ENCODE data around the gene CDC34. TPM values are rescaled to one million over a fixed set of nuclear protein-coding genes. Genes with fewer than 3 reads are reported as not detected.

CDC34 gene
- total and polyA plus RNA-seq, 9 of the 15 experiments (the other 6 are each of a cell fraction or from before 2014, with no cell fraction given): 0.80 to 203 (median 65.5) TPM

GRCh38 chr19:572140-572742, 40.7 kb downstream of the CDC34 start, which contains the start of gene BSG (continued):
- TF ChIP-seq, protein P1, sequence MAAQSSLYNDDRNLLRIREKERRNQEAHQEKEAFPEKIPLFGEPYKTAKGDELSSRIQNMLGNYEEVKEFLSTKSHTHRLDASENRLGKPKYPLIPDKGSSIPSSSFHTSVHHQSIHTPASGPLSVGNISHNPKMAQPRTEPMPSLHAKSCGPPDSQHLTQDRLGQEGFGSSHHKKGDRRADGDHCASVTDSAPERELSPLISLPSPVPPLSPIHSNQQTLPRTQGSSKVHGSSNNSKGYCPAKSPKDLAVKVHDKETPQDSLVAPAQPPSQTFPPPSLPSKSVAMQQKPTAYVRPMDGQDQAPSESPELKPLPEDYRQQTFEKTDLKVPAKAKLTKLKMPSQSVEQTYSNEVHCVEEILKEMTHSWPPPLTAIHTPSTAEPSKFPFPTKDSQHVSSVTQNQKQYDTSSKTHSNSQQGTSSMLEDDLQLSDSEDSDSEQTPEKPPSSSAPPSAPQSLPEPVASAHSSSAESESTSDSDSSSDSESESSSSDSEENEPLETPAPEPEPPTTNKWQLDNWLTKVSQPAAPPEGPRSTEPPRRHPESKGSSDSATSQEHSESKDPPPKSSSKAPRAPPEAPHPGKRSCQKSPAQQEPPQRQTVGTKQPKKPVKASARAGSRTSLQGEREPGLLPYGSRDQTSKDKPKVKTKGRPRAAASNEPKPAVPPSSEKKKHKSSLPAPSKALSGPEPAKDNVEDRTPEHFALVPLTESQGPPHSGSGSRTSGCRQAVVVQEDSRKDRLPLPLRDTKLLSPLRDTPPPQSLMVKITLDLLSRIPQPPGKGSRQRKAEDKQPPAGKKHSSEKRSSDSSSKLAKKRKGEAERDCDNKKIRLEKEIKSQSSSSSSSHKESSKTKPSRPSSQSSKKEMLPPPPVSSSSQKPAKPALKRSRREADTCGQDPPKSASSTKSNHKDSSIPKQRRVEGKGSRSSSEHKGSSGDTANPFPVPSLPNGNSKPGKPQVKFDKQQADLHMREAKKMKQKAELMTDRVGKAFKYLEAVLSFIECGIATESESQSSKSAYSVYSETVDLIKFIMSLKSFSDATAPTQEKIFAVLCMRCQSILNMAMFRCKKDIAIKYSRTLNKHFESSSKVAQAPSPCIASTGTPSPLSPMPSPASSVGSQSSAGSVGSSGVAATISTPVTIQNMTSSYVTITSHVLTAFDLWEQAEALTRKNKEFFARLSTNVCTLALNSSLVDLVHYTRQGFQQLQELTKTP (IDR thresholded peaks at IDR 0.05; ENCODE audit: low read depth in 1 of 2, partially characterized antibody in 2 of 2): peak in 1 of 2 experiments; percentile 25
- TF ChIP-seq BRF1 (IDR thresholded peaks at IDR 0.05; ENCODE audit: borderline replicate concordance, extremely low read depth, insufficient read length) (no peak), L3MBTL2 (IDR thresholded peaks at IDR 0.05) (peak; percentile 80), ZNF134 (CRISPR knock-in tag; conservative IDR thresholded peaks at IDR 0.05) (no peak), SMAD1 (IDR thresholded peaks at IDR 0.05; ENCODE audit: low read depth, low read length, partially characterized antibody) (peak; percentile 34), EWSR1 (IDR thresholded peaks at IDR 0.05; ENCODE audit: borderline replicate concordance, low read depth, partially characterized antibody) (no peak), TOE1 (IDR thresholded peaks at IDR 0.05; ENCODE audit: borderline replicate concordance) (peak; percentile 95), TOE1 (CRISPR knock-in tag; IDR thresholded peaks at IDR 0.05; ENCODE audit: borderline replicate concordance, low read depth) (no peak), SMAD4 (CRISPR knock-in tag; conservative IDR thresholded peaks at IDR 0.05) (0 out of 2 replicates have a peak, but pooled peaks have one; percentile 60), STAT6 (CRISPR knock-in tag; IDR thresholded peaks at IDR 0.05) (0 out of 2 replicates have a peak, but pooled peaks have one; percentile 52), SIN3B (IDR thresholded peaks at IDR 0.05; ENCODE audit: low read depth) (peak; percentile 40; the same call in 1 of the 2 replicates), ELF4 (CRISPR knock-in tag; IDR thresholded peaks at IDR 0.05) (no peak), PHF21A (IDR thresholded peaks at IDR 0.05; ENCODE audit: borderline replicate concordance, low read depth) (peak; percentile 50; the same call in 1 of the 2 replicates), HOXB6 (CRISPR knock-in tag; IDR thresholded peaks at IDR 0.05; ENCODE audit: borderline replicate concordance) (no peak), POLR2AphosphoS5 (IDR thresholded peaks at IDR 0.05; ENCODE audit: control insufficient read depth, insufficient read depth, low read depth, low read length) (peak; percentile 82), HDAC1 (IDR thresholded peaks at IDR 0.05) (no peak; a peak in 1 of 4 replicates)
- TF ChIP-seq, protein P2, sequence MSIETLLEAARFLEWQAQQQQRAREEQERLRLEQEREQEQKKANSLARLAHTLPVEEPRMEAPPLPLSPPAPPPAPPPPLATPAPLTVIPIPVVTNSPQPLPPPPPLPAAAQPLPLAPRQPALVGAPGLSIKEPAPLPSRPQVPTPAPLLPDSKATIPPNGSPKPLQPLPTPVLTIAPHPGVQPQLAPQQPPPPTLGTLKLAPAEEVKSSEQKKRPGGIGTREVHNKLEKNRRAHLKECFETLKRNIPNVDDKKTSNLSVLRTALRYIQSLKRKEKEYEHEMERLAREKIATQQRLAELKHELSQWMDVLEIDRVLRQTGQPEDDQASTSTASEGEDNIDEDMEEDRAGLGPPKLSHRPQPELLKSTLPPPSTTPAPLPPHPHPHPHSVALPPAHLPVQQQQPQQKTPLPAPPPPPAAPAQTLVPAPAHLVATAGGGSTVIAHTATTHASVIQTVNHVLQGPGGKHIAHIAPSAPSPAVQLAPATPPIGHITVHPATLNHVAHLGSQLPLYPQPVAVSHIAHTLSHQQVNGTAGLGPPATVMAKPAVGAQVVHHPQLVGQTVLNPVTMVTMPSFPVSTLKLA (conservative IDR thresholded peaks at IDR 0.05): peak; percentile 81 to 90

Data from K562 (cell line).